GM18502 (cell line): ENCODE data around the gene SENP7.
A peak's percentile ranks its signal among the peaks of the same experiment; 100 is the strongest.
"Not testable (repeated sequence)": the region's sequence is repeated elsewhere in the genome, so short reads cannot be mapped to it uniquely, and the experiment has no call there.

ENCODE experiments used
- ATAC-seq: cut with Tn5 transposase; IDR thresholded peaks from one replicate; pipeline ENCODE4 v1.9.1; 2021; ENCODE audit warnings: mild to moderate bottlenecking; ENCODE audit not compliant: unreplicated experiment, poor library complexity

SENP7 gene

DNA sequence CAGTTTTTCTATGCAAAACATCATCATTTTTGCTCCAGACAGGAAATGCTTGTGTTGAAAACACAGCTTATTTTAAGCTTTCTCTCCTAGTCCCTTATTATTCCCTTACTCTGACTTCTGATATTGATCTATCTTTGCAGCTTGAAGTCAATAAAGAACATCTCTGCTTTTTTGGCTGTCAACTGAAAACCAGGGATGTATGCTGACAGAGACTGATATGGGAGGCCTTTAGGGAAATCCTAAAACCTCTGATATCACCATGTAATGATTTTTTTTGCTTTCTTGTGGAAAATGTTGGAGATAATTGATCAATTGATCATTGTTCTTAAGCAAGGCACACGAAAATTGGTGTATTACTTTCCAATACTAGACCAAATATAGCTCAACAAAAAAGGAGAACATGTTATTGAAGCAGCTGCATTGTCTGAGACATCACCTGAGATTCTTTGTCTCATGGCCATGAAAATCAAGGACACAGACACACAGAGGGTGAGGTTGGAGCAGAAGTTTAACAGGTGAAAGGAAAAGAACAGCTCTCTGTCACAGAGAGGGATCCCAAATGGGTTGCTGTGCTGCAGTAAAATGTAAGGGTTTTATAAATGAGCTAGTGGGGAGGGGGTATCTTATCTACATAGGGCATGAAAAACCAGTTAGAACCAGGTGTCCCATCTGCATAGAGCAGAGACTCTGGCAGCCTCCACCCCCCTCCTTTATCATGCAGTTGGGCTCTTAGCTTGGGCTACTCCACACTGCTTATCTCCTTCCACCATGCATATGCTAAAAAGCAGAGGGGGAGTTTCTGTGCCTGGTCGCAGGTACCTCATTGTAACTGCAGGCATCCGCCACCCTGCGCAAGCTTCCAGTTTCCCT is 17.0 kb upstream of the SENP7 start:
- ATAC-seq, result no peak

DNA sequence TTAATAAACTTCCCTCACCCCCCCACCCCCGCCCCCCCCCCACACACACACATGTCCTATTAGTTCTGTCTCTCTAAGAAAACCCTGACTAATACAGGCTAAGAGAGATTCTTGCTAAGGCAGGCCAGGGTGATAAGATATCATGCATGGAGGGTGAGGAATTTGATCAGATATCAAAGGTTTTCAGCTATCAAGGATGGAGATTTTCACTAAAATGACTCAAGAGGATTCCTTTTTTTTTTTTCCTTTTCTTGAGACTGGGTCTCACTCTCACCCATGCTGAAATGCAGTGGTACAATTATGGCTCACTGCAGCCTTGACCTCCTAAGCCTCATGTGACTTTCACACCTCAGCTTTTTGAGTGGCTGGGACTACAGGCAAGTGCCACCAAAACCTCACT is 14.9 kb upstream of the SENP7 start:
- ATAC-seq, result no peak

DNA sequence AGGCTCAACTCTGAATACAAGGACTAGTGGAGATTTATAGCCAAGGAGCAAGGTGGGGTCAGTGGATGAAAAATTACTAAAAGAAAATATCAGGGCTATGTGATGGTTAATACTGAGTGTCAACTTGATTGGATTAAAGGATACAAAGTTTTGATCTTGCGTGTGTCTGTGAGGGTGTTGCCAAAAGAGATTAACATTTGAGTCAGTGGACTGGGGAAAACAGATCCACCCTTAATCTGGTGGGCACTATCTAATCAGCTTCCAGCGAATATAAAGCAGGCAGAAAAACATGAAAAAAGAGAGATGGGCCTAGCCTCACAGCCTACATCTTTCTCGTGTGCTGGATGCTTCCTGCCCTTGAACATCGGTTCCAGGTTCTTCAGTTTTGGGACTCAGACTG is 14.4 kb upstream of the SENP7 start:
- no peak for ATAC-seq

DNA sequence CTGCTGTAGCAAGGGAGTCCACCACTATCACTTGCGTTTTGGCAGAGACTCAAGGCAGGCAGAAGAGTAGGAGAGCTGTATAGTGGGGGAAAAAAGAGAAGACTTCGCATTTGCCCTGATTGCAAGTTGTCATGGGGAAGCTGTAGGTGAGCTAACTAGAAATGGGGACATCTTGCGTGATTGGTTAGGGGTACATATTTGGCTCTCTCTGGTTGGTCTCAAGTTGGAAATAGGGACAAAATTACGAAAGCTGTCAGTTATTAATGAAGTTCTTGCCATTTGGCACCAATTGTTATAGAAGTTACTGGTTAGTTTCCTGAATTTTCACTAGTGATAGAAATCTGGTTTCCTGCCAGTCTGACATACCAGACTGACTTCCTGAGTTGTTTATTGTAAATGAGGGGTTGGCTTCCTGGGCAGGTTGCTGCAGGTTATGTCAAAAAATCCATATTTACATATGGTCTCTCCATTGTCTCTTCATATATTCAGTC is 8.2 kb upstream of the SENP7 start:
- no peak for ATAC-seq

DNA sequence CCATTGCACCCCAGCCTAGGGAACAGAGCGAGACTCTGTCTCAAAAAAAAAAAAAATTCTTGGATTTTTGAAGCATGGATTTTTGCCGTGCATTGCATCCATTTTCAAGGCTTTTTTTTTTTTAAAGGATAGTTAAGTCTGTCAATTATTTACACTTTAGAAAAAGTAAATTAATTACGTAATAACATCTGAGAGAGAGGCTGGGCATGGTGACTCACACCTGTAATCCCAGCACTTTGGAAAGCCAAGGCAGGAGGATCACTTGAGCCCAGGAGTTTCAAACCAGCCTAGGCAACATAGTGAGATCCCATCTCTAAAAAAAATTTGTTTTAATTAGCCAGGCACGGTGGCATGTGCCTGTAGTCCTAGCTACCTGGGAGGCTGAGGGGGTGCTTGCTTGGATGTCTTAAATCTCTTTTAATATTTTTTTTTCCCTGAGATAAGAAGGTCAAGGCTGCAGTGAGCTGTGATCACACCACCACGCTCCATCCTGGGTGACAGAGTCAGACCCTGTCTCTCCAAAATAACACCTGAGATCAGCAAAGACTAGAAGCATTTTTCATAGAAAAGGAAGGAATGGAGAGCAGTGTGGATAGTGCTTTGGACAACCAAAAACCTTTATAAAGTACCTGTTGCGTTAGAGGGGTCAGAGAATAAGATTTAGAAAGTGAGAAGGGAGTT is 6.8 kb upstream of the SENP7 start:
- no peak for ATAC-seq

DNA sequence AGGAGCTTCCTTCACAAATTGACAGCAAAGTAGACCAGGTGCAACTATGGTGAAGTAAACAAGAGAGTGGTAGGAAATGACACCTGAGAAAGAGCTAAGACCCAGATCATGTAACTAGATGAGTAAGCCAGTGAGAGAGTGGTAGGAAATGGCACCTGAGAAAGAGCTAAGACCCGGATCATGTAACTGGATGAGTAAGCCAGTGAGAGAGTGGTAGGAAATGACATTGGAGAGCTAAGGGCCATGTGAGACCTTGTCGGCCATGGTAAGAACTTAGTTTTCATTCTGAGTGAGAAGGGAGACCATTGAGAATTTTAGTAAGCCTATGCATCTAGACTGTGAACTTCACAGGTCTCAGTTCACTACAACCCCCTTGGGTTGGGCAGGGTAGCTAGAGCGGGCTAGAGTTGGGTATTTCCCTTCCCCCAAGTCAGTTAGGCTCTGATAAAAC is 5.4 kb upstream of the SENP7 start:
- ATAC-seq, result peak; percentile 98

DNA sequence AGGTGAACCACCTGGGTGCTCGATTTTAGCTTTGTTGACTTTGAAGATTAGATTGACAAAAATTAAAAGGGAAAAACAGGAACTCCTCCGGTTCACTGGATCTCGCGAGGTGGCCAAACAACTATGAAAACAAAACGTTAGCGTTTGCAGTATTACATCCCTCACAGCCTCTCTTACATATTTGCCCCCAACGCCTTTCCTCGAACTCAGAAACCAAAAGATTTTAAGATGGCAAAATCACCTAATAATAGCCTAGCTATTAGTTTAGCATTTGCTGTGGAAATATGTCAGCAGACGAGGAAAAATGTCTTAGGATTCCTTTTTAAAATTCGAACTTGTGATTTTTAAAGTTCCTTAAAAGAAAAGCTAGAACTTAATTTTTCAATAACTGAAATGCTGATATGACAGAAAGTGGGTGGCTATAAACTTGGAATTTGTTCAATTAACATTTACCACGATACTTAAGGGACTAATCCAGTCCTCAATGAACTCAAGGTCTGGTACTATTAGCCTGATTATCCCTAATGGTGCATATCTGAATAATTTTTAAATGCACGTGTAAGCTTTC is 491 bp upstream of the SENP7 start:
- ATAC-seq, result peak; percentile 37

DNA sequence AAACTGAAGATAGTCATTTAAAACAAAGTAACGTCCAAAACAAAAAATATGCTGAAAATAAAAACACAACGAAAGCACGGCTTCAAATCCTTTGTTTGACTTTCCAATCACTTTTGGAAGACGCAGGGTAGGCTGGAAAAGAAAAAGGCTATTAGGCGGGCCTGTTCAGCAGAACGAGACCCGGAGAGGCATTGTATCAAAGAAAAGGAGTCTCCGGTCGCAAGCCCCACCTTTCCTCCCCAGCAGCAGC is 691 bp downstream of the SENP7 start:
- peak; percentile 43 for ATAC-seq

DNA sequence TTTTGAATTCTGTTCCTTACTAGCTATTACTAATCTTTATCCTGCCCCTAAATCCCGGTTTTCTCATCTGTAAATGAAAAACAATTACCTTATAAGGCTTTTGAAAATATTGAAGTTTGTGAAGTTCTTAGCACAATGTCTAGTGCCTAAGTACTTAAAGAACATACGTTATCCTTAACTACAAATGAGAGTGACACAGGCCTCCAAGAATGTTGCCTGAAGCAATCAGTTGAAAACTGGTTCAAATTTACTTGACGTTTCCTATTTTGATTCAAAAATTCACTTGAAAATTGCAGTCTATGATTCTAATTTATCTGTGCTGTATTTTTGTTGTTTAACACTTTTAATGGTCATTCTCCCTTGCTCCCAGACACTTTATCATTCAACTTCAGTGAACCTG is 3.2 kb downstream of the SENP7 start:
- no peak for ATAC-seq

DNA sequence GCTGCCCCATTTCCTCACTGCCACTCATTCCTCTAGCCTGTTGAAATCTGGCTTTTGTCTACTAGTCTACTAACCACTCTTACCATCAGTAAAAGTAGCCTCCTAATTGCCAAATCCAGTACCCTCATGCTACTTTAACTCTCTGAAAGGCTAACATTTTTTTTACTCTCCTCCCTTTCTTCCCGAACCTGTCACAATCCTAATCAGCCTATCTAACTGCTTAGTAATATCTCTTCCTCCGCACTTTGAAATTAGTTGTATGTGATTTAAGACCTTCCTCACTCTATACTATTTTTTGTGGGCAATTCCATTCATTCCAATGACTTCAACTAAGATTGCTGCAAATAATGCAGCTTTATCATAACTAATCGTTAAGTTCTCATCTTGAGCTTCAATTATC is 3.7 kb downstream of the SENP7 start:
- ATAC-seq, result no peak

DNA sequence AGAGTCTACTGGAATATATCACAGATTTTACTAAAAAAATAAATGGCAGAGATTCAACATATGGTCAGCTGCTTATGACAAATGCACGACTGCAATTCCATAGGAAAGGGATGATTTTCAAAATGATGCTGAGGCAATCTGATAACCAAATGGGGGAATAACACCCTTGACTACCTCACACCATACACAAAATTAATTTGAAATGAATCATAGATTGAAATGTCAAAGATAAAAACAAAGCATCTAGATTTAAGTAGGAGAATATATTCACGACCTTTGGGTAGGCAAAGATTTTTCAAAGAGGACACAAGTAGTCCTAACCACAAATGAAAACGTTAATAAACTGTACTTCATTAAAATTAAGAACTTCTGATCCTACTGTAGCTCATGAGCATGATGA is 11.2 kb downstream of the SENP7 start:
- no peak for ATAC-seq

DNA sequence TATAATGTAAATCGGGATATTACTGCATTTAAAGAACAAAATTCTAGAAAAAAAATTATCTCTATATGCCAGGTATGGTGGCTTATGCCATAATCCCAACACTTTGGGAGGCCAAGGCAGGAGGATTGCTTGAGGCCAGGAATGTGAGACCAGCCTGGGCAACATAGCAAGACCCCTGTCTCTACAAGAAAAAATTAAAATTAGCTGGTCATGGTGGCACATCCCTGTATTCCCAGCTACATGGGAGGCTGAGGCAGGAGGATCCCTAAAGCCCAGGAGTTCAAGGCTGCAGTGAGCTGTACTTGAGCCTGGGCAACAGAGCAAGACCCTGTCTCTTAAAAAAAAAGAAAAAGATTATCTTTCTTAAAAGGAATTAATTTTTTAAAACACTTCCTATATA is 12.8 kb downstream of the SENP7 start:
- no peak for ATAC-seq

DNA sequence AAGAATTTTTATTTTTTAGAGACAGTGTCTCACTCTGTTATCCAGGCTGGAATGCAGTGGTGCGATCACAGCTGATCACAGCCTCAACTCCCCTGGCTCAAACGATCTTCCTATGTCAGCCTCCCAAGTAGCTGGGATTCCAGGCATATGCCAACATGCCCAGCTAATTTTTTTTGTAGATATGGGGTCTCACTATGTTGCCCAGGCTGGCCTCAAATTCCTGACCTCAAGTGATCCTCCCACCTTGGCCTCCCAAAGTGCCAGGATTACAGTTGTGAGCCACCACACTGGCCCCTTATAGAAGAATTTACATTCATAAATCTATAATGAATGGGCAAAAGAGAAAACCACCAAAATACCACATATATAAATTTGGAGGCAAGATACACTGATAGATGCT is 15.2 kb downstream of the SENP7 start:
- ATAC-seq, result no peak

DNA sequence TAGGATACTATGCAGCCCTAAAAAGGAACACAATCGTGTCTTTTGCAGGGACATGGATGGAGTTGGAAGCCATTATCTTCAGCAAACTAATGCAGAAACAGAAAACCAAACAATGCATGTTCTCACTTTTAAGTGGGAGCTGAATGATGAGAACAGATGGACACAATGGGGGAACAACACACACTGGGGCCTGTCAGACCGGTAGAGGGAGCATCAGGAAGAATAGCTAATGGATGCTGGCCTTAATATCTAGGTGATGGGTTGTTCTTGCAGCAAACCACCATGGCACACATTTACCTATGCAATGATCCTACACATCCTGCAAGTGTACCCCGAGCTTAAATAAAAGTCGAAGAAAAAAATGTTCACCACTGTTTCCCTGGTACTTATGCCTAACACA is 17.5 kb downstream of the SENP7 start:
- no peak for ATAC-seq

DNA sequence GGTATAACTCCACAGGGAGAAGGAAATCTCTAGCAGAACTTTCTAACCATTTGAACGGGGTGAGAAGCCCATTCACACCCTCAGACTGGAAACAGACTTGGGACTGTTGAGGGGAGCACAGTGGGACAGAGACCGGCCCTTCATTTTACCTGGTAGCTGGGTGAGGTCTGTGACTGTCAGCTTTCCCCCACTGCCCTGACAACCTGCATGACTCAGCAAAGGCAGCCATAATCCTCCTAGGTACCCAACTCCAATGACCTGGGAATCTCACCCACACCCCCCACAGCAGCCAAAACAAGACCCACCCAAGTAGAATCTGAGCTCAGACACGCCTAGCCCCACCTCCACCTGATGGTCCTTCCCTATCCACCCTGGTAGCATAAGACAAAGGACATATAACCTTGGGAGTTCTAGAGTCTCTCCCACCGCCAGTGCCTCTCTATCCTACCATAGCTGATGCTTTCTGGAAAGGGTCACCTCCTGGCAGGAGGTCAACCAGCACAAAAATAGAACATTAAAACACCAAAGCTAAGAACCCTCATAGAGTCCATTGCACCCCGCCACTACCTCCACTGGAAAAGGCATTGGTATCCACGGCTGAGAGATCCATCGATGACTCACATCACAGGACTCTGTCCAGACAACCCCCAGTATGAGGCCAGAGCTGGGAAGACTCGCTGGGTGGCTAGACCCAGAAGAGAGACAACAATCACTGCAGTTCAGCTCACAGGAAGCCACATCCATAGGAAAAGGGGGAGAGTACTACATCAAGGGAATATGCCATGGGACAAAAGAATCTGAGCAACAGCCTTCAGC is 28.0 kb downstream of the SENP7 start:
- ATAC-seq, result no peak

DNA sequence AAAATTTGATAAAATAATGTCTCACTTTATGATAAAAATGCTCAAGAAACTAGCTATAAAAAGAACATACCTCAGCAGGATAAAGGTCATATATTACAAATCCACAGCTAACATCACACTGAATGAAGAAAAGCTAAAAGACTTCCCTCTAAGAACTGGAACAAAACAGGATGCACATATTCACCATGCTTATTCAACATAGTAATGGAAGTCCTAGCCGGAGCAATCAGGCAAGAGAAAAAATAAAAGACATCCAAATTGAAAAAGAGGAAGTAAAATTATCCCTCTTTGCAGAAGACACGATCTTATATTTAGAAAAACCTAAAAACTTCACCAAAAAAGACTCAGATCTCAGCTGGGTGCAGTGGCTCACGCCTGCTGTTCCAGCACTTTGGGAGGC is 34.0 kb downstream of the SENP7 start:
- ATAC-seq, result no peak

DNA sequence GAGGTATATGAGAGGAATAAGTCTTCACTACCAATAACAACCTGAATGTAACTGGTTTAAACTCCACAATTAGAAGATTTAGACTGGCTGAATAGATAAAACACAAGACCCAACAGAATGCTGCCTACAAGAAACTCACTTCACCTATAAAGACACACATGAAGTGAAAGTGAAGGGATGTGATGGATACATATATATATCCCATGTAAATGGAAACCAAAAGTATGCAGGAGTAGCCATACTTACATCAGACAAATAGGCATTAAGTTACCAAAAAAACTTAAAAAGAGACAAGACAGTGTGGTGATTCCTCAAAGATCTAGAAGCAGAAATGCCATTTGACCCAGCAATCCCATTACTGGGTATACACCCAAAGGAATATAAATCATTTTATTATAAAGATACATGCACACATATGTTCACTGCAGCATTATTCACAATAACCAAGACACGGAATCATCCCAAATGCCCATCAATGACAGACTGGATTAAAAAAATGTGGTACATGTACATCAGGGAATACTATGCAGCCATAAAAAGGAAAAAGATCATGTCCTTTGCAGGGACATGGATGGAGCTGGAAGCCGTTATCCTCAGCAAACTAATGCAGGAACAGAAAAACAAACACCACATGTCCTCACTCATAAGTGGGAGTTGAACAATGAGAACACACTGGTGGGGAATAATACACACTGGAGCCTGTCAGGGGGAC is 38.0 kb downstream of the SENP7 start:
- not testable (repeated sequence) for ATAC-seq

DNA sequence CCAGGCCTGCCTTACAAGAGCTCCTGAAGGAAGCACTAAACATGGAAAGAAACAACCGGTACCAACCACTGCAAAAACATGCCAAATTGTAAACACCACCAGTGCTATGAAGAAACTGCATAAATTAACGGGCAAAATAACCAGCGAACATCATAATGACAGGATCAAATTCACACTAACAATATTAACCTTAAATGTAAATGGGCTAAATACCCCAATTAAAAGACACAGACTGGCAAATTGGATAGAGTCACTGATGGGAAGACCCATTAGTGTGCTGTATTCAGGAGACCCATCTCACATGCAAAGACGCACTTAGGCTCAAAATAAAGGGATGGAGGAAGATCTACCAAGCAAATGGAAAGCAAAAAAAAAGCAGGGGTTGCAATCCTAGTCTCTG is 44.3 kb downstream of the SENP7 start:
- not testable (repeated sequence) for ATAC-seq

DNA sequence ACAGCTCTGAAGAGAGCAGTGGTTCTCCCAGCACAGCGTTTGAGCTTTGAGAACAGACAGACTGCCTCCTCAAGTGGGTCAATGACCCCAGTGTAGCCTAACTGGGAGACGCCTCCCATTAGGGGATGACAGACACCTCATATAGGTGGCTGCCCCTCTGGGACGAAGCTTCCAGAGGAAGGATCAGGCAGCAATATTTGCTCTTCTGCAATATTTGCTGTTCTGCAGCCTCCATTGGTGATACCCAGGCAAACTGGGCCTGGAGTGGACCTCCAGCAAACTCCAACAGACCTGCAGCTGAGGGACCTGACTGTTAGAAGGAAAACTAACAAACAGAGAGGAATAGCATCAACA is 45.7 kb downstream of the SENP7 start:
- not testable (repeated sequence) for ATAC-seq
